ENCODE measurements around the gene KRTAP10-7.

DNA sequence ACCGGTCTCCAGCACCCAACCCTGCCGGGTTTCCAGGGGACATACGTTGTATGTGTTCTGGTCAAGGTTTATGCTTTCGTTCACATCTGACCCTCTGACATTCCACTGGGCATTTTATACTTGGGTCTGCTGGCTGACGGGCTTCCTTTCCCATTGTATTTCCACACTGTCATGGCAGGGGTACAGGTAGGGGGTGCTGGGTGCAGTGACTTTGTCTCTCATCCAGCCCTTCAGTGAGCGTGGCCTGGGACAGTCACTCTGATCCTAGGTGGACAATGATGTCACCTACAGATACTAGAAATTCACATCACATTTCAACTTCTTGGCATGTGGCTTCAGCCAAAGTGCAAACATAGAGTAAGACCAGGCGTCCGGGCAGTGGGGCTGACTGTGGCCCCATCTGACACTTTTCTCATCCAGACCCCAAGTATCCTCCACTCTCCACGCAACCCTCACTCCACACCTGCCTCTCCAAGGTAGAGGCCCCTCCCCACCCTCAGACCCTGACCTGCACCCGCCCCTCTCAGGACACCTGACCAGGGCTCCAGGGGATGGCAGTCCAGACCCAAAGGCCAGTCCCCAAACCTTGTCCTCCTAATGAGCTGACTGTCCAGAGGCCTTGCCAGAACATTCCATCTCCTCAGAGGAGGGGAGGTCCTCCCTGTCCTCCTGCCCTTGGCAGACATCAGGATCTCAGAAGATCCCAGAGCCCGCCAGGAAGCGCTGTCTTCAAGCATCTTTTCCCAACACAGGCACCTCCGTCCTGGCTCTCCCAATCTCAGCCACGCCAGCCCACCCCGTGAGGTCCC lies 36.0 kb downstream of the KRTAP10-7 start:
- TF ChIP-seq, protein P1, sequence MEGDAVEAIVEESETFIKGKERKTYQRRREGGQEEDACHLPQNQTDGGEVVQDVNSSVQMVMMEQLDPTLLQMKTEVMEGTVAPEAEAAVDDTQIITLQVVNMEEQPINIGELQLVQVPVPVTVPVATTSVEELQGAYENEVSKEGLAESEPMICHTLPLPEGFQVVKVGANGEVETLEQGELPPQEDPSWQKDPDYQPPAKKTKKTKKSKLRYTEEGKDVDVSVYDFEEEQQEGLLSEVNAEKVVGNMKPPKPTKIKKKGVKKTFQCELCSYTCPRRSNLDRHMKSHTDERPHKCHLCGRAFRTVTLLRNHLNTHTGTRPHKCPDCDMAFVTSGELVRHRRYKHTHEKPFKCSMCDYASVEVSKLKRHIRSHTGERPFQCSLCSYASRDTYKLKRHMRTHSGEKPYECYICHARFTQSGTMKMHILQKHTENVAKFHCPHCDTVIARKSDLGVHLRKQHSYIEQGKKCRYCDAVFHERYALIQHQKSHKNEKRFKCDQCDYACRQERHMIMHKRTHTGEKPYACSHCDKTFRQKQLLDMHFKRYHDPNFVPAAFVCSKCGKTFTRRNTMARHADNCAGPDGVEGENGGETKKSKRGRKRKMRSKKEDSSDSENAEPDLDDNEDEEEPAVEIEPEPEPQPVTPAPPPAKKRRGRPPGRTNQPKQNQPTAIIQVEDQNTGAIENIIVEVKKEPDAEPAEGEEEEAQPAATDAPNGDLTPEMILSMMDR (conservative IDR thresholded peaks at IDR 0.05; ENCODE audit: low read length) = no peak
- no peak for TF ChIP-seq EZH2phosphoT487 (IDR thresholded peaks at IDR 0.05; ENCODE audit: borderline replicate concordance)

Measured in Loucy (cell line).